HepG2 (cell line): ENCODE measurements around the gene RGS11. TPM values are rescaled to one million over a fixed set of nuclear protein-coding genes. Genes with fewer than 3 reads are reported as not detected.

Experiments
- ATM ChIP-seq: fragments of 450-650 bp; IDR thresholded peaks from 2 replicates; pipeline ENCODE4 v1.7.1; 2017; ENCODE audit warnings: mild to moderate bottlenecking, borderline replicate concordance
- FOXP4 ChIP-seq: sonication (generic); formaldehyde crosslinking; IDR thresholded peaks from 2 replicates; pipeline ENCODE4 v1.4.0; 2020; ENCODE audit warnings: missing genetic modification reagents
- MEF2D ChIP-seq: sonication (generic); formaldehyde crosslinking; IDR thresholded peaks from 2 replicates; pipeline ENCODE4 v1.5.1; 2020; ENCODE audit warnings: mild to moderate bottlenecking, missing genetic modification reagents
- MXD4 ChIP-seq: IDR thresholded peaks from 2 replicates; pipeline ENCODE4 v1.6.1; 2016; ENCODE audit warnings: mild to moderate bottlenecking, missing biosample characterization, missing genetic modification reagents
- MXI1 ChIP-seq: IDR thresholded peaks from 3 replicates; pipeline ENCODE4 v1.6.1; 2012; ENCODE audit warnings: low read depth, low read length, inconsistent platforms, borderline replicate concordance
- PRDM10 ChIP-seq: sonication (generic); formaldehyde crosslinking; IDR thresholded peaks from 2 replicates; pipeline ENCODE4 v1.4.0; 2020; ENCODE audit warnings: low read depth, missing genetic modification reagents
- RBM39 ChIP-seq: fragments of 200-400 bp; formaldehyde crosslinking; IDR thresholded peaks from one replicate; pipeline ENCODE4 v1.6.1; 2018; ENCODE audit warnings: antibody characterized with exemption, mild to moderate bottlenecking, low read depth, low read length; ENCODE audit not compliant: poor library complexity, severe bottlenecking
- TEAD2 ChIP-seq: sonication (generic); formaldehyde crosslinking; IDR thresholded peaks from 2 replicates; pipeline ENCODE4 v1.9.0; 2021; ENCODE audit warnings: missing genetic modification reagents
- ZNF569 ChIP-seq: sonication (generic); formaldehyde crosslinking; IDR thresholded peaks from 2 replicates; pipeline ENCODE4 v1.5.0; 2020; ENCODE audit warnings: mild to moderate bottlenecking, missing genetic modification reagents, moderate library complexity, borderline replicate concordance
- ZNF749 ChIP-seq: sonication (generic); formaldehyde crosslinking; IDR thresholded peaks from 2 replicates; pipeline ENCODE4 v1.8.0; 2022; ENCODE audit warnings: mild to moderate bottlenecking, missing genetic modification reagents, moderate library complexity, borderline replicate concordance
- polyA plus RNA-seq, 8 experiments: library from polyadenylated mRNA; depleted of rRNA in 3 of 8; stranded (reverse) in 7 of 8; unstranded in 1 of 8; fragments of >200 nt; fragmentation: Illumina TruSeq in 4 of 8; extraction: Trizol in 4 of 8; gene quantifications; 2 replicates each; pipeline versions ENCODE4 v1.2.1 to v1.2.3, GENCODE V29; 2011 to 2016; ENCODE audit warnings: low read depth in 4 of 8, missing spikeins in 1 of 8, mixed read lengths in 1 of 8; ENCODE audit not compliant: insufficient read depth in 1 of 8
- total RNA-seq, 5 experiments: library from RNA; depleted of rRNA; stranded (reverse); fragments of >200 nt; fragmentation: Illumina TruSeq; extraction: Trizol; gene quantifications; 2 replicates each; pipeline ENCODE4 v1.2.3, GENCODE V29; 2016; ENCODE audit warnings: low read depth in 1 of 5
- TF ChIP-seq, protein P1 (sequence below): IDR thresholded peaks from 2 replicates; pipeline ENCODE4 v1.6.1; 2016
- TF ChIP-seq, protein P2 (sequence below): sonication (generic); formaldehyde crosslinking; IDR thresholded peaks from 2 replicates; pipeline ENCODE4 v1.8.1; 2023; ENCODE audit warnings: missing genetic modification reagents, mild to moderate bottlenecking, borderline replicate concordance
- TF ChIP-seq, protein P3 (sequence below): sonication (generic); formaldehyde crosslinking; conservative IDR thresholded peaks from 2 replicates; pipeline ENCODE4 v1.8.0; 2022; ENCODE audit warnings: mild to moderate bottlenecking, moderate library complexity, missing genetic modification reagents
- TF ChIP-seq, protein P4 (sequence below): sonication (generic); formaldehyde crosslinking; IDR thresholded peaks from 2 replicates; pipeline ENCODE4 v1.8.1; 2022; ENCODE audit warnings: low read depth, mild to moderate bottlenecking, missing genetic modification reagents

Gene RGS11
- total and polyA plus RNA-seq, 2 of the 13 experiments (the other 11 are each of a cell fraction or from before 2014, with no cell fraction given): 0.11 TPM; not detected in 1

DNA sequence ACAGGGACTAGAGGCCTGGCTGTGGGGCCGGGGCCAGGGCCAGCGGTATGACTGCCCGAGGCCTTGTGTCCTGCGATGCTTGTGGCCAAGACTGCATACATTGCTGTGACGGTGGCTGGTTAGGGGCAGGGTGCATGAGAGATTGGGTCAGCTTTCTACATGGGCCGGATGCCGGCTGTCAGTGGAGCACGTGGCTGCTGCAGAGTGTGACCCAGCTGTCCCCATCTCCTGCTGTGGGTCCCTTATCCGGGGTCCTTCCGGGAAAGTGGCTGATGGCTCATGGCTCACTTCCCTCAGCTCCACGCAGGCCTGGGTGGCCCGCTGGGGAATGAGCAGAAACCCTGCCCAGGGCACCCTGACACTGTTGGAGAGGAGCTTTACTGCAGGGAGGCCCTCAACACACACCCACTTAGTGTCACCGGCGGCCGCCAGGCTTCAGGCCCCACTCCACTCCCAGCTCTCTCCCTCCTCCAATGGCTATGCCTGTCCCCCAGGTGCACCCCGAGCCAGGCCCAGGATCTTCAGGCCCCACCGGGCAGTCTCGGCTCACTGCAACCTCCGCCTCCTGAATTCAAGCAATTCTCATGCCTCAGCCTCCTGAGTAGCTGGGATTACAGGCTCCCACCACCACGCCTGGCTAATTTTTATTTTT lies 808 bp upstream of the RGS11 start (continued):
- TF ChIP-seq, protein P1, sequence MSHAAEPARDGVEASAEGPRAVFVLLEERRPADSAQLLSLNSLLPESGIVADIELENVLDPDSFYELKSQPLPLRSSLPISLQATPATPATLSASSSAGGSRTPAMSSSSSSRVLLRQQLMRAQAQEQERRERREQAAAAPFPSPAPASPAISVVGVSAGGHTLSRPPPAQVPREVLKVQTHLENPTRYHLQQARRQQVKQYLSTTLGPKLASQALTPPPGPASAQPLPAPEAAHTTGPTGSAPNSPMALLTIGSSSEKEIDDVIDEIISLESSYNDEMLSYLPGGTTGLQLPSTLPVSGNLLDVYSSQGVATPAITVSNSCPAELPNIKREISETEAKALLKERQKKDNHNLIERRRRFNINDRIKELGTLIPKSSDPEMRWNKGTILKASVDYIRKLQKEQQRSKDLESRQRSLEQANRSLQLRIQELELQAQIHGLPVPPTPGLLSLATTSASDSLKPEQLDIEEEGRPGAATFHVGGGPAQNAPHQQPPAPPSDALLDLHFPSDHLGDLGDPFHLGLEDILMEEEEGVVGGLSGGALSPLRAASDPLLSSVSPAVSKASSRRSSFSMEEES (CRISPR knock-in tag): no peak
- TF ChIP-seq MEF2D: no peak
- TF ChIP-seq ATM: no peak
- TF ChIP-seq ZNF749 (CRISPR knock-in tag): no peak
- TF ChIP-seq, protein P2, sequence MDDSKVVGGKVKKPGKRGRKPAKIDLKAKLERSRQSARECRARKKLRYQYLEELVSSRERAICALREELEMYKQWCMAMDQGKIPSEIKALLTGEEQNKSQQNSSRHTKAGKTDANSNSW: no peak
- no peak for TF ChIP-seq ZNF569
- peak; percentile 41; the same call in 1 of the 2 replicates for TF ChIP-seq MXD4
- TF ChIP-seq TEAD2 (CRISPR knock-in tag): no peak
- TF ChIP-seq, protein P3, sequence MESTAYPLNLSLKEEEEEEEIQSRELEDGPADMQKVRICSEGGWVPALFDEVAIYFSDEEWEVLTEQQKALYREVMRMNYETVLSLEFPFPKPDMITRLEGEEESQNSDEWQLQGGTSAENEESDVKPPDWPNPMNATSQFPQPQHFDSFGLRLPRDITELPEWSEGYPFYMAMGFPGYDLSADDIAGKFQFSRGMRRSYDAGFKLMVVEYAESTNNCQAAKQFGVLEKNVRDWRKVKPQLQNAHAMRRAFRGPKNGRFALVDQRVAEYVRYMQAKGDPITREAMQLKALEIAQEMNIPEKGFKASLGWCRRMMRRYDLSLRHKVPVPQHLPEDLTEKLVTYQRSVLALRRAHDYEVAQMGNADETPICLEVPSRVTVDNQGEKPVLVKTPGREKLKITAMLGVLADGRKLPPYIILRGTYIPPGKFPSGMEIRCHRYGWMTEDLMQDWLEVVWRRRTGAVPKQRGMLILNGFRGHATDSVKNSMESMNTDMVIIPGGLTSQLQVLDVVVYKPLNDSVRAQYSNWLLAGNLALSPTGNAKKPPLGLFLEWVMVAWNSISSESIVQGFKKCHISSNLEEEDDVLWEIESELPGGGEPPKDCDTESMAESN: no peak
- no peak for TF ChIP-seq PRDM10 (CRISPR knock-in tag)
- no peak for TF ChIP-seq RBM39
- peak; percentile 61; the same call in 1 of the 3 replicates for TF ChIP-seq MXI1
- TF ChIP-seq, protein P4, sequence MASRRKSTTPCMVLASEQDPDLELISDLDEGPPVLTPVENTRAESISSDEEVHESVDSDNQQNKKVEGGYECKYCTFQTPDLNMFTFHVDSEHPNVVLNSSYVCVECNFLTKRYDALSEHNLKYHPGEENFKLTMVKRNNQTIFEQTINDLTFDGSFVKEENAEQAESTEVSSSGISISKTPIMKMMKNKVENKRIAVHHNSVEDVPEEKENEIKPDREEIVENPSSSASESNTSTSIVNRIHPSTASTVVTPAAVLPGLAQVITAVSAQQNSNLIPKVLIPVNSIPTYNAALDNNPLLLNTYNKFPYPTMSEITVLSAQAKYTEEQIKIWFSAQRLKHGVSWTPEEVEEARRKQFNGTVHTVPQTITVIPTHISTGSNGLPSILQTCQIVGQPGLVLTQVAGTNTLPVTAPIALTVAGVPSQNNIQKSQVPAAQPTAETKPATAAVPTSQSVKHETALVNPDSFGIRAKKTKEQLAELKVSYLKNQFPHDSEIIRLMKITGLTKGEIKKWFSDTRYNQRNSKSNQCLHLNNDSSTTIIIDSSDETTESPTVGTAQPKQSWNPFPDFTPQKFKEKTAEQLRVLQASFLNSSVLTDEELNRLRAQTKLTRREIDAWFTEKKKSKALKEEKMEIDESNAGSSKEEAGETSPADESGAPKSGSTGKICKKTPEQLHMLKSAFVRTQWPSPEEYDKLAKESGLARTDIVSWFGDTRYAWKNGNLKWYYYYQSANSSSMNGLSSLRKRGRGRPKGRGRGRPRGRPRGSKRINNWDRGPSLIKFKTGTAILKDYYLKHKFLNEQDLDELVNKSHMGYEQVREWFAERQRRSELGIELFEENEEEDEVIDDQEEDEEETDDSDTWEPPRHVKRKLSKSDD (CRISPR knock-in tag): no peak
- TF ChIP-seq FOXP4 (CRISPR knock-in tag): no peak
